PFSK-1 (cell line): Measurements from ENCODE around the gene EPHA4.

Source experiments
- FOXP2 ChIP-seq: optimal IDR thresholded peaks from 2 replicates; pipeline ENCODE3; 2011; ENCODE audit warnings: borderline replicate concordance, control low read depth, inconsistent platforms; ENCODE audit not compliant: insufficient read depth; ENCODE audit errors: extremely low read length, extremely low read depth
- POLR2AphosphoS5 ChIP-seq: IDR thresholded peaks from 2 replicates; pipeline ENCODE4 v1.6.1; 2012; ENCODE audit warnings: low read depth, mild to moderate bottlenecking, control low read depth, low read length, moderate library complexity
- SIN3A ChIP-seq: IDR thresholded peaks from 2 replicates; pipeline ENCODE4 v1.6.1; 2012; ENCODE audit warnings: mild to moderate bottlenecking, low read length, moderate library complexity, borderline replicate concordance; ENCODE audit not compliant: insufficient read depth
- TAF1 ChIP-seq: IDR thresholded peaks from 2 replicates; pipeline ENCODE4 v1.6.1; 2012; ENCODE audit warnings: low read length, control low read depth, borderline replicate concordance; ENCODE audit not compliant: insufficient read depth
- TF ChIP-seq, protein P1 (sequence below), 2 experiments: IDR thresholded peaks; 2 replicates each; pipeline versions ENCODE4 v1.6.1 to v1.8.0; 2011 to 2012; ENCODE audit warnings: low read depth in 2 of 2, low read length in 2 of 2, control low read depth in 1 of 2, inconsistent platforms in 1 of 2, mild to moderate bottlenecking in 1 of 2, moderate library complexity in 1 of 2; ENCODE audit not compliant: insufficient read depth in 1 of 2

EPHA4 gene

GRCh38 chr2:221484761-221485502, 87.2 kb downstream of the EPHA4 start:
- TF ChIP-seq FOXP2 (no peak), TAF1 (no peak), SIN3A (no peak), POLR2AphosphoS5 (no peak)
- TF ChIP-seq, protein P1, sequence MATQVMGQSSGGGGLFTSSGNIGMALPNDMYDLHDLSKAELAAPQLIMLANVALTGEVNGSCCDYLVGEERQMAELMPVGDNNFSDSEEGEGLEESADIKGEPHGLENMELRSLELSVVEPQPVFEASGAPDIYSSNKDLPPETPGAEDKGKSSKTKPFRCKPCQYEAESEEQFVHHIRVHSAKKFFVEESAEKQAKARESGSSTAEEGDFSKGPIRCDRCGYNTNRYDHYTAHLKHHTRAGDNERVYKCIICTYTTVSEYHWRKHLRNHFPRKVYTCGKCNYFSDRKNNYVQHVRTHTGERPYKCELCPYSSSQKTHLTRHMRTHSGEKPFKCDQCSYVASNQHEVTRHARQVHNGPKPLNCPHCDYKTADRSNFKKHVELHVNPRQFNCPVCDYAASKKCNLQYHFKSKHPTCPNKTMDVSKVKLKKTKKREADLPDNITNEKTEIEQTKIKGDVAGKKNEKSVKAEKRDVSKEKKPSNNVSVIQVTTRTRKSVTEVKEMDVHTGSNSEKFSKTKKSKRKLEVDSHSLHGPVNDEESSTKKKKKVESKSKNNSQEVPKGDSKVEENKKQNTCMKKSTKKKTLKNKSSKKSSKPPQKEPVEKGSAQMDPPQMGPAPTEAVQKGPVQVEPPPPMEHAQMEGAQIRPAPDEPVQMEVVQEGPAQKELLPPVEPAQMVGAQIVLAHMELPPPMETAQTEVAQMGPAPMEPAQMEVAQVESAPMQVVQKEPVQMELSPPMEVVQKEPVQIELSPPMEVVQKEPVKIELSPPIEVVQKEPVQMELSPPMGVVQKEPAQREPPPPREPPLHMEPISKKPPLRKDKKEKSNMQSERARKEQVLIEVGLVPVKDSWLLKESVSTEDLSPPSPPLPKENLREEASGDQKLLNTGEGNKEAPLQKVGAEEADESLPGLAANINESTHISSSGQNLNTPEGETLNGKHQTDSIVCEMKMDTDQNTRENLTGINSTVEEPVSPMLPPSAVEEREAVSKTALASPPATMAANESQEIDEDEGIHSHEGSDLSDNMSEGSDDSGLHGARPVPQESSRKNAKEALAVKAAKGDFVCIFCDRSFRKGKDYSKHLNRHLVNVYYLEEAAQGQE (IDR thresholded peaks at IDR 0.05; ENCODE audit: insufficient read depth in 1 of 2, low read depth in 2 of 2, low read length in 2 of 2) = no peak

DNA sequence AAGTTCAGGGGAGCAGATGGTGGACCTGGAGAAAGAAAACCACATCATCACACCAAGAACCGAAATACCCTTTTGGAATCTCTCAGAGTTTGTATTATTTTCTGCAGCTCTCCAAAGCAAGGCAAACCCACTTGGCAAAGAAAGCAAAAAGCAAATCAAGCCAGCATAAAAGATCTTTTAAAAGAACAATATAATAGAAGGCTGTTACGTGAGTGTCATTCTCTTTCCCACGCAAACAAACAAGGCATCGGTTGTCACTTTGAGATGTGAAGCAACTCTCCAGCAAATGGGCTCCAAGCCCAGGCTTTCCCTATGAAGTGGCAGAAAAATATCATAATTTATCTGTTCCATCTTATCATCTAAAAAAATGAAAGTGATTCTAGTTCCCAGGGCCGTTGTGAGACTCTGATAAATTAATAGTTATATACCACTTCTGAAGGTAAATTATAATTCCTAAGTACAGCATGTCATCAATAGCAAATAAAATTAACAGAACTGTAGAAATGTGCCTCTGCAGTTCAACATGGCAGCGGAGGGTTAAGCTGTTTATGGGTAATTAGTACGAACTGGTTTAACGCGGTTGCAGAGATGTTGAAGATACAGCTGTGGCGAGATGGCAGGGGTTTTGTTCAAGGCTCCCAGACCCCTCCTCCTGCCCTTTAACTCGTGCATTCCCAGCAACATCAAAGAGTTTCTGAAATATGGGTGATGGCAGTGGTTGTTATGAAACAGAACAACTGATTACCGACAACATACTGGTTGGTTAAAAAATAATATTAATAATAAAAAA, 89.2 kb downstream of the EPHA4 start:
- TF ChIP-seq SIN3A (no peak), TAF1 (no peak), POLR2AphosphoS5 (no peak), FOXP2 (no peak)
- TF ChIP-seq, protein P1 (IDR thresholded peaks at IDR 0.05; ENCODE audit: insufficient read depth in 1 of 2, low read depth in 2 of 2, low read length in 2 of 2) = no peak

DNA sequence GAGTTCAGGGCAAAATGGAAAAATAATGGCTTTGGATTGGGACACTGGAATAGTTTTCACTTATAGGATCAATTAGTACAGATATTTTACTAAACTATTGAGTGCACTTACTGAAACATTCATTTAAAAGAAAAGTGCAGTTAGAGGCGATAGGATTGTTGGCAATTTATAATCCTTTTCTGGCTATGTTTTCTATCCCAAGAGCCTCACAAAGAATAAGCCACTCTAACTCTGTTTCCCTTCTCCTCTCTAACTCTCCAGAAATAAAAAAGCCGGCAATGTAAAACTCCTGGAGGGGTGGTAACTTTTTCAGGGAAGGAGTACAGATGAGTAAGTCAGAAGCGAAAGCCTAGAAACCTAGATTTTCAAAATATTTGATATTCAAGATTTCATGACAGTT, 91.3 kb downstream of the EPHA4 start:
- TF ChIP-seq POLR2AphosphoS5 (no peak), SIN3A (no peak), TAF1 (no peak), FOXP2 (no peak)
- TF ChIP-seq, protein P1 (IDR thresholded peaks at IDR 0.05; ENCODE audit: insufficient read depth in 1 of 2, low read depth in 2 of 2, low read length in 2 of 2) = no peak

DNA sequence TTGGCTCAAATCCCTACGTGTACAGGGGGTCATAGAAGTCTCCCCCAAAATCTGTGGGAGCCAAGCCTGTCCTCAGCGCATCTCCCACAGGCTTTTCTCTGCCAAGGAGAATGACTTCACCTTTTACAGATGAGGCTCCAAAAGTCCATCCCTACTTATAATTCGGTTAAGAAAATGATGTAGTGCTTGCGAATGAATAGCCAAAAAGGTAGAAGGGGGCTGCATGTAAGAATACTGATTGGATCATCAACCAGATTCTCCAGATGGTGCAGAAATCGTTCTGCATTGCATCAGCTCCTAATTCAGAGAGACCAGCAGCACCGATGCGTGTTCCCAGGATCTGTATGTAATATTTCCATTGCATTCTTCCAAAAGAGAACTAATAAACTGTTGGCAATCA, 91.9 kb downstream of the EPHA4 start:
- TF ChIP-seq POLR2AphosphoS5 = no peak

DNA sequence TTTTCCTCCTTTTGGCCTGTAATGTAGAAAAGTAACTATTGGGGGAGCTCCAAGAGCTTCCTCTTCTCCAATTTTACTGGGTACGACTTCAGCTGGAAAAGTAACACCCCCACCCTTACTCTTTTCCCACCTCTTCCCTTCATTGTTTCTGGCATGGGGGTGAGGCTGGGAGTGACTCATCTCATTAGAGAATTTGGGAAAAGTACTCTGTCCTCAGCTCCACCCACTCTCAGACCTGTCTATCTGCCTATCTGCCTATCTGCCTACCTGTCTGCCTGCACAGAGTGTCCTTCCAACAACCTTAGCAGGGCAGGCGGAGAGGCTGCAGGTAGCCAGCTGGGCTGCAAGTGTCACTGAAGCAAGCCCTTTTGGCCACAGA, 93.6 kb downstream of the EPHA4 start:
- TF ChIP-seq TAF1 (no peak), SIN3A (no peak), POLR2AphosphoS5 (no peak), FOXP2 (no peak)
- TF ChIP-seq, protein P1 (IDR thresholded peaks at IDR 0.05; ENCODE audit: insufficient read depth in 1 of 2, low read depth in 2 of 2, low read length in 2 of 2) = no peak
